Vagina (tissue), 2 donors: ENCODE measurements around the gene KLHL33. TPM values are rescaled to one million over a fixed set of nuclear protein-coding genes. Genes with fewer than 3 reads are reported as not detected.

ENCODE experiments used
- DNase-seq, 2 donors: peaks; one replicate each; pipeline ENCODE4 v3.0.0-alpha.2; 2017; ENCODE audit errors: extremely low spot score in 2 of 2
- H3K27ac ChIP-seq: fragments of 200-600 bp; sonication (generic); one replicate; pipeline ENCODE4 v1.5.1; 2019
- H3K27me3 ChIP-seq: fragments of 200-600 bp; sonication (generic); one replicate; pipeline ENCODE4 v1.5.1; 2019
- H3K36me3 ChIP-seq, 2 donors: fragments of 200-600 bp; sonication (generic); one replicate each; pipeline ENCODE4 v1.5.1; 2017 to 2019
- H3K4me1 ChIP-seq: fragments of 200-600 bp; sonication (generic); one replicate; pipeline ENCODE4 v1.5.1; 2019
- H3K4me3 ChIP-seq, 2 donors: fragments of 200-600 bp; sonication (generic); 1 replicate in 1 of 2; 2 replicates in 1 of 2; pipeline ENCODE4 v1.5.1; 2016 to 2019
- H3K9me3 ChIP-seq: fragments of 200-600 bp; sonication (generic); one replicate; pipeline ENCODE4 v1.5.1; 2019
- CTCF ChIP-seq, 3 experiments: fragments of 450-650 bp in 2 of 3; fragments of 200-600 bp in 1 of 3; sonication (generic) in 1 of 3; IDR thresholded peaks; one replicate each; pipeline ENCODE4 v1.5.1; 2017 to 2019; ENCODE audit warnings: antibody characterized with exemption in 3 of 3, mild to moderate bottlenecking in 2 of 3, moderate library complexity in 2 of 3
- POLR2A ChIP-seq, 2 donors: fragments of 450-650 bp; IDR thresholded peaks; one replicate each; pipeline ENCODE4 v1.6.1; 2017; ENCODE audit warnings: antibody characterized with exemption in 2 of 2, mild to moderate bottlenecking in 2 of 2, moderate library complexity in 2 of 2
- POLR2AphosphoS5 ChIP-seq, 2 donors: sonication (generic); formaldehyde crosslinking; IDR thresholded peaks; one replicate each; pipeline ENCODE4 v1.9.0; 2017; ENCODE audit warnings: antibody characterized with exemption in 2 of 2, mild to moderate bottlenecking in 2 of 2, low read depth in 1 of 2; ENCODE audit not compliant: insufficient read depth in 1 of 2
- intact Hi-C: fragments of 100-400 bp; cut with DNase I; formaldehyde crosslinking; loops from one replicate; pipeline ENCODE4 v1.15.1; 2023
- total RNA-seq: library from RNA; depleted of rRNA; stranded (reverse); fragments of >200 nt; gene quantifications from one replicate; pipeline ENCODE4 v1.2.3, GENCODE V29; 2016

The KLHL33 gene
- total RNA-seq, 1 donor from 2014 or later = 1.2 TPM

- Histone ChIP-seq H3K27ac (no peak overlapping the region), H3K27me3 (no peaks in the 10 kb centered on the region), H3K4me3 (no peak overlapping the region), H3K9me3 (no peaks in the 10 kb centered on the region), H3K36me3 (no peaks in the 10 kb centered on the region), H3K4me1 (peaks cover 17% of the 10 kb centered on the region)
- TF ChIP-seq CTCF (IDR thresholded peaks at IDR 0.05) (no peak), POLR2AphosphoS5 (IDR thresholded peaks at IDR 0.05; ENCODE audit: insufficient read depth in 1 of 2, low read depth in 1 of 2) (no peak), POLR2A (IDR thresholded peaks at IDR 0.05) (no peak)
- intact Hi-C loops = no loop called here
- DNase-seq = no peak
Measured at GRCh38 chr14:20436363-20436755, 393 bp upstream of the KLHL33 start.

- intact Hi-C loops = no loop called here
- Histone ChIP-seq H3K27me3 (no peaks in the 10 kb centered on the region), H3K4me3 (peak overlapping the region; percentile 40 to 43), H3K9me3 (no peaks in the 10 kb centered on the region), H3K36me3 (no peaks in the 10 kb centered on the region), H3K27ac (peak overlapping the region; percentile 79), H3K4me1 (peaks cover 23% of the 10 kb centered on the region)
- TF ChIP-seq POLR2A (IDR thresholded peaks at IDR 0.05) (no peak), POLR2AphosphoS5 (IDR thresholded peaks at IDR 0.05; ENCODE audit: insufficient read depth in 1 of 2, low read depth in 1 of 2) (no peak), CTCF (IDR thresholded peaks at IDR 0.05) (no peak)
- DNase-seq = no peak
Measured at GRCh38 chr14:20434701-20435581, 1.0 kb downstream of the KLHL33 start.

GRCh38 chr14:20429801-20430669 lies 5.9 kb downstream of the KLHL33 start:
- Histone ChIP-seq H3K36me3 (no peaks in the 10 kb centered on the region), H3K27me3 (no peaks in the 10 kb centered on the region), H3K27ac (no peak overlapping the region), H3K4me1 (peaks cover 19% of the 10 kb centered on the region), H3K9me3 (no peaks in the 10 kb centered on the region), H3K4me3 (no peak overlapping the region)
- intact Hi-C loops = no loop called here
- no peak for DNase-seq
- TF ChIP-seq POLR2A (IDR thresholded peaks at IDR 0.05) = no peak
- no peak for TF ChIP-seq CTCF (IDR thresholded peaks at IDR 0.05)
- no peak for TF ChIP-seq POLR2AphosphoS5 (IDR thresholded peaks at IDR 0.05; ENCODE audit: insufficient read depth in 1 of 2, low read depth in 1 of 2)

GRCh38 chr14:20428802-20429201 lies 7.2 kb downstream of the KLHL33 start:
- no peak overlapping the region for H3K27ac ChIP-seq
- no peaks in the 10 kb centered on the region for H3K9me3 ChIP-seq
- DNase-seq = no peak
- H3K4me3 ChIP-seq = no peak overlapping the region
- no peaks in the 10 kb centered on the region for H3K27me3 ChIP-seq
- intact Hi-C loops = no loop called here
- peaks cover 9% of the 10 kb centered on the region for H3K4me1 ChIP-seq
- no peak for TF ChIP-seq POLR2AphosphoS5 (IDR thresholded peaks at IDR 0.05; ENCODE audit: insufficient read depth in 1 of 2, low read depth in 1 of 2)
- no peak for TF ChIP-seq CTCF (IDR thresholded peaks at IDR 0.05)
- TF ChIP-seq POLR2A (IDR thresholded peaks at IDR 0.05) = no peak
- H3K36me3 ChIP-seq = no peaks in the 10 kb centered on the region
